Liver (tissue), 3 donors: ENCODE data around the gene EXOC6B.

Experiments used
- ATF3 ChIP-seq: IDR thresholded peaks from 2 replicates; pipeline ENCODE4 v1.6.1; 2016; ENCODE audit warnings: antibody characterized with exemption
- CTCF ChIP-seq: fragments of 150-350 bp; IDR thresholded peaks from 2 replicates; pipeline ENCODE4 v1.5.1; 2017; ENCODE audit warnings: improper control_type of control experiment, low read depth, low read length; ENCODE audit not compliant: missing input control
- EGR1 ChIP-seq, 2 donors: IDR thresholded peaks; 2 replicates each; pipeline ENCODE4 v1.6.1; 2016 to 2018; ENCODE audit warnings: antibody characterized with exemption in 2 of 2, low read depth in 2 of 2
- FOXA1 ChIP-seq: IDR thresholded peaks from 2 replicates; pipeline ENCODE4 v1.6.1; 2016; ENCODE audit warnings: antibody characterized with exemption
- JUND ChIP-seq, 2 donors: IDR thresholded peaks; 2 replicates each; pipeline ENCODE4 v1.6.1; 2016; ENCODE audit warnings: antibody characterized with exemption in 2 of 2
- REST ChIP-seq: IDR thresholded peaks from 2 replicates; pipeline ENCODE4 v1.6.1; 2016; ENCODE audit warnings: antibody characterized with exemption, mild to moderate bottlenecking
- RXRA ChIP-seq, 2 donors: IDR thresholded peaks; 2 replicates each; pipeline ENCODE4 v1.6.1; 2017 to 2018; ENCODE audit warnings: antibody characterized with exemption in 2 of 2, mild to moderate bottlenecking in 1 of 2
- SP1 ChIP-seq: IDR thresholded peaks from 2 replicates; pipeline ENCODE4 v1.6.1; 2018; ENCODE audit warnings: antibody characterized with exemption, mild to moderate bottlenecking
- TAF1 ChIP-seq: conservative IDR thresholded peaks from 2 replicates; pipeline ENCODE4 v1.6.1; 2016; ENCODE audit warnings: antibody characterized with exemption, mild to moderate bottlenecking
- YY1 ChIP-seq: IDR thresholded peaks from 2 replicates; pipeline ENCODE4 v1.6.1; 2016; ENCODE audit warnings: antibody characterized with exemption, mild to moderate bottlenecking
- donor health status: healthy.
- donor health status: healthy.

GRCh38 chr2:72389447-72389846, 436.4 kb downstream of the EXOC6B start:
- TF ChIP-seq CTCF: no peak
- no peak for TF ChIP-seq REST
- TF ChIP-seq RXRA (IDR thresholded peaks at IDR 0.05): no peak
- no peak for TF ChIP-seq SP1
- no peak for TF ChIP-seq FOXA1
- no peak for TF ChIP-seq YY1
- TF ChIP-seq EGR1 (IDR thresholded peaks at IDR 0.05; ENCODE audit: low read depth in 2 of 2): no peak
- no peak for TF ChIP-seq TAF1
- no peak for TF ChIP-seq JUND (IDR thresholded peaks at IDR 0.05)
- TF ChIP-seq ATF3: no peak
